Left ventricle myocardium superior (tissue), 1 donor: ENCODE data around the gene TOR1AIP2. TPM values are rescaled to one million over a fixed set of nuclear protein-coding genes. Genes with fewer than 3 reads are reported as not detected.

Source experiments
- total RNA-seq: library from RNA; stranded (reverse); fragmentation: NEBNext Ultra II Directional; extraction: Animal tissue kit (Norgen Biotek cat#: 25700); gene quantifications from one replicate; pipeline ENCODE4 v1.2.1, GENCODE V29; 2021
- donor health status: DM: no; HTN: yes; CAD: no; lungs with severe emphysema.

TOR1AIP2 gene
- total RNA-seq, 1 donor from 2014 or later = 47.4 TPM

Other genes starting within 250 kb of the TOR1AIP2 start
- gene FAM163A, start 134.5 kb downstream of the TOR1AIP2 start, total RNA-seq = 0.27 TPM
- gene TOR1AIP1, start 4.5 kb upstream of the TOR1AIP2 start, total RNA-seq = 43.4 TPM
- gene CEP350, start 77.0 kb upstream of the TOR1AIP2 start, total RNA-seq = 31.7 TPM